GM12874 (cell line): Measurements from ENCODE around the gene DPYD.

Source experiments
- TF ChIP-seq, protein P1 (sequence below): IDR thresholded peaks from 2 replicates; pipeline ENCODE4 v1.5.1; 2011; ENCODE audit warnings: low read depth, mild to moderate bottlenecking, control low read depth, low read length, moderate library complexity; ENCODE audit not compliant: insufficient read depth

DPYD gene

DNA sequence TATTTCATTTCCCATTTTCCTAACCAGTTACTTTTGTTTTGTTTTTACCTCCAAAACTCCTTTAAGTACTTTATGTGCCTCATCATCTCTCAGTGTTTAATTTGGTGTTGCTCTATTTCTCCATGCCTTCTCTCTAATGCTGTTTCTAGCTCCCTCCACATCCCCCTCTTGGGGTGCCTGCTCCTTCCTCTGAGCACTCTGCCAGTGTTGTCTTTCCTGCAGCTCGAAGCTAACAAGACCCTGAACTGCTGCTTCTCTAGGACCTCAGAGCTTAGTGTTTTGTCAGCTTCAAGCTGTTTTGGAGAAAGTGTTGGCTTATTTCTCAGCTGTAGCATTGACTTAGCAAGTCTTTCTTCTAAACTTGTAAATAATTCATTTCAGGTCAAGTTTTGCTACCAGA is 290.6 kb downstream of the DPYD start:
- TF ChIP-seq, protein P1, sequence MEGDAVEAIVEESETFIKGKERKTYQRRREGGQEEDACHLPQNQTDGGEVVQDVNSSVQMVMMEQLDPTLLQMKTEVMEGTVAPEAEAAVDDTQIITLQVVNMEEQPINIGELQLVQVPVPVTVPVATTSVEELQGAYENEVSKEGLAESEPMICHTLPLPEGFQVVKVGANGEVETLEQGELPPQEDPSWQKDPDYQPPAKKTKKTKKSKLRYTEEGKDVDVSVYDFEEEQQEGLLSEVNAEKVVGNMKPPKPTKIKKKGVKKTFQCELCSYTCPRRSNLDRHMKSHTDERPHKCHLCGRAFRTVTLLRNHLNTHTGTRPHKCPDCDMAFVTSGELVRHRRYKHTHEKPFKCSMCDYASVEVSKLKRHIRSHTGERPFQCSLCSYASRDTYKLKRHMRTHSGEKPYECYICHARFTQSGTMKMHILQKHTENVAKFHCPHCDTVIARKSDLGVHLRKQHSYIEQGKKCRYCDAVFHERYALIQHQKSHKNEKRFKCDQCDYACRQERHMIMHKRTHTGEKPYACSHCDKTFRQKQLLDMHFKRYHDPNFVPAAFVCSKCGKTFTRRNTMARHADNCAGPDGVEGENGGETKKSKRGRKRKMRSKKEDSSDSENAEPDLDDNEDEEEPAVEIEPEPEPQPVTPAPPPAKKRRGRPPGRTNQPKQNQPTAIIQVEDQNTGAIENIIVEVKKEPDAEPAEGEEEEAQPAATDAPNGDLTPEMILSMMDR, result no peak

DNA sequence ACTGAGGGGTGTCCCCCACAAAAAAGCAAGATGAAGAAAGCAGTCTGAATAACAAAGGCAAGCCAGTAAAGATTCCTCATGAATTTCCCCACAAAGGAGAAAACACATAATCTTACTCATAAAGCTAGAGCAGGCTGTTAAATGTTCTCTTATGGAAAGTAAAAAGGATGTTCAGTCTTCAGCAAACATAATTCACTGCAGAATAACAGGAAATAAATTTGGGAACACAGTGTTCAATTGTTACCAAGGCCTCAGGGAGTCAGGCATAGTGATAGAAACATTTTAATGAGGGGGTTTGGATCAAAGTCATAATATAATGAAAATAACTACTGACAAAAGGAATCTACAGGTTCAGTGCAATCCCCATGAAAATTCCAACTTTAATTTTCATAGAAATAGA is 297.6 kb downstream of the DPYD start:
- TF ChIP-seq, protein P1, result no peak

GRCh38 chr1:97621955-97622354 is 298.9 kb downstream of the DPYD start:
- TF ChIP-seq, protein P1, result no peak

GRCh38 chr1:97619706-97620105 is 301.1 kb downstream of the DPYD start:
- TF ChIP-seq, protein P1, result no peak

DNA sequence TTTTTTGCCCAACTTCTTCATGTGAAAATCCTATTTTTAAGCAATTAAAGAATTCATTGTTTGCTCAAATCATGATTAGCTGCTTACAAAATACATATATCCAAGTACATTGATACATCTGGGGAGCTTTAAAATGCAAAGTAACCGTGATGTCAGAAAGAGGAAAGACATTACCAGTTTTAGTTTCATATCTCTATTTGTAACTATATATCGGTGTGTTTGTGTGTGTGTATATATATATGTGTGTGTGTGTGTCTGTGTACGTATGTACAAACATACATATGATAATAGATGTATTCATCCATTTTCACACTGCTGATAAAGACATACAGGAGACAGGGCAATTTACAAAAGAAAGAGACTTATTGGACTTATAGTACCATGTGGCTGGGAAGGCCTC is 310.1 kb downstream of the DPYD start:
- TF ChIP-seq, protein P1, result no peak

- TF ChIP-seq, protein P1, result no peak
Measured at GRCh38 chr1:97610102-97610501, 310.7 kb downstream of the DPYD start.

GRCh38 chr1:97608272-97608671 is 312.6 kb downstream of the DPYD start:
- TF ChIP-seq, protein P1, result no peak

GRCh38 chr1:97603776-97604175 is 317.1 kb downstream of the DPYD start:
- TF ChIP-seq, protein P1, result no peak
